T-cell (primary cell): ENCODE data around the gene C15orf61. TPM values are rescaled to one million over a fixed set of nuclear protein-coding genes. Genes with fewer than 3 reads are reported as not detected.

Experiments
- ATAC-seq, 4 experiments: fragments of 200-7000 bp in 3 of 4; fragments of 150-1000 bp in 1 of 4; cut with Tn5 transposase; replicated peaks in 1 of 4; 1 replicate in 3 of 4; 2 replicates in 1 of 4; pipeline ENCODE4 v1.10.0; 2021; ENCODE audit warnings: moderate library complexity in 3 of 4, mild to moderate bottlenecking in 2 of 4, moderate number of reproducible peaks in 1 of 4
- CTCF ChIA-PET, 2 donors: fragments of 300-600 bp; sonication (Branson Sonifier 250); formaldehyde crosslinking; loops; one replicate each; lab custom pipeline; 2022; ENCODE audit warnings: antibody characterized with exemption in 2 of 2; lab: Charles Lee
- POLR2A ChIA-PET, 2 donors: fragments of 300-600 bp; sonication (Branson Sonifier 250); formaldehyde crosslinking; loops; one replicate each; lab custom pipeline; 2022; ENCODE audit warnings: antibody characterized with exemption in 2 of 2; lab: Charles Lee
- DNase-seq, 35 experiments: peaks; one replicate each; pipeline versions ENCODE4 v3.0.0 to v3.0.0-alpha.2; 2013 to 2023
- H3K27ac ChIP-seq: one replicate; pipeline ENCODE4 v1.5.1; 2013; ENCODE audit warnings: low read length
- H3K27me3 ChIP-seq, 2 experiments: replicated peaks in 1 of 2; 1 replicate in 1 of 2; 2 replicates in 1 of 2; pipeline versions ENCODE4 v1.6.1 to v1.7.0; 2013; ENCODE audit warnings: low read length in 1 of 2, mixed read lengths in 1 of 2; ENCODE audit not compliant: control insufficient read depth in 2 of 2, insufficient read depth in 2 of 2; ENCODE audit errors: extremely low read depth in 1 of 2
- H3K36me3 ChIP-seq, 2 donors: 1 replicate in 1 of 2; 2 replicates in 1 of 2; pipeline versions ENCODE4 v1.6.1 to v1.7.0; 2013; ENCODE audit warnings: low read length in 1 of 2; ENCODE audit not compliant: control insufficient read depth in 2 of 2, insufficient read depth in 1 of 2; ENCODE audit errors: extremely low read depth in 1 of 2
- H3K4me1 ChIP-seq, 2 experiments: 1 replicate in 1 of 2; 2 replicates in 1 of 2; pipeline versions ENCODE4 v1.6.1 to v1.7.0; 2013; ENCODE audit warnings: low read length in 2 of 2, mixed read lengths in 1 of 2; ENCODE audit not compliant: insufficient read depth in 2 of 2, control insufficient read depth in 1 of 2; ENCODE audit errors: extremely low read depth in 1 of 2
- H3K4me3 ChIP-seq, 2 donors: 1 replicate in 1 of 2; 2 replicates in 1 of 2; pipeline versions ENCODE4 v1.5.1 to v1.7.0; 2013; ENCODE audit warnings: mild to moderate bottlenecking in 2 of 2, low read length in 1 of 2, moderate library complexity in 1 of 2; ENCODE audit not compliant: control insufficient read depth in 1 of 2; ENCODE audit errors: extremely low read depth in 1 of 2
- H3K9me3 ChIP-seq: 2 replicates; pipeline ENCODE4 v1.7.0; 2013
- H3K27ac Mint-ChIP-seq, 2 donors: one replicate each; pipeline ENCODE4 v1.8.0; 2020 to 2021; ENCODE audit warnings: mild to moderate bottlenecking in 2 of 2, mixed read lengths in 2 of 2
- H3K27me3 Mint-ChIP-seq, 2 donors: one replicate each; pipeline ENCODE4 v1.8.0; 2021 to 2022; ENCODE audit warnings: mixed read lengths in 2 of 2
- H3K36me3 Mint-ChIP-seq: one replicate; pipeline ENCODE4 v1.8.0; 2021; ENCODE audit warnings: mixed read lengths
- H3K4me1 Mint-ChIP-seq, 3 donors: one replicate each; pipeline ENCODE4 v1.8.0; 2020 to 2022; ENCODE audit warnings: mixed read lengths in 3 of 3, mild to moderate bottlenecking in 1 of 3
- H3K4me3 Mint-ChIP-seq, 3 donors: one replicate each; pipeline ENCODE4 v1.8.0; 2020 to 2022; ENCODE audit warnings: mild to moderate bottlenecking in 3 of 3, mixed read lengths in 3 of 3, moderate library complexity in 3 of 3
- H3K9me3 Mint-ChIP-seq, 3 donors: one replicate each; pipeline ENCODE4 v1.8.0; 2020 to 2022; ENCODE audit warnings: mixed read lengths in 3 of 3
- WGBS: methylation state at CpG from one replicate; pipeline ENCODE4 v1.1.5; 2013; ENCODE audit warnings: missing lambda C conversion rate; ENCODE audit not compliant: insufficient coverage; 5-methylcytosine and 5-hydroxymethylcytosine counted together
- total RNA-seq, 35 experiments: library from RNA in 6 of 35; stranded (reverse) in 6 of 35; fragments of 120-200 nt in 1 of 35; gene quantifications; one replicate each; pipeline versions ENCODE4 v1.2.1 to v1.2.4 and lab custom pipeline; 2013 to 2026

Gene C15orf61
- total RNA-seq, 5 donors from 2014 or later (not counting 1 experiment from before 2014, with no cell fraction given): 8.2 to 9.3 (median 8.9) TPM

- Histone ChIP-seq H3K9me3 (no peaks in the 10 kb centered on the region), H3K4me1 (no peaks in the 10 kb centered on the region), H3K27ac (no peak overlapping the region), H3K4me3 (no peak overlapping the region), H3K27me3 (no peaks in the 10 kb centered on the region), H3K36me3 (peaks cover 10 to 22% of the 10 kb centered on the region in 2 donors)
- POLR2A ChIA-PET: no interaction called here
- 100% methylated on average over 1 of the region's 4 CpGs for WGBS
- Mint-ChIP-seq H3K4me1 (peaks cover 6 to 19% (median 14%) of the 10 kb centered on the region in 3 donors), H3K27ac (no peak overlapping the region), H3K9me3 (peaks cover 0 to 6% (median 5%) of the 10 kb centered on the region in 3 donors), H3K4me3 (no peak overlapping the region), H3K27me3 (no peaks in the 10 kb centered on the region), H3K36me3 (peaks cover 57% of the 10 kb centered on the region)
- ATAC-seq: no peak
- no peak for DNase-seq
- CTCF ChIA-PET: no interaction called here
These were observed 33.6 kb downstream of the C15orf61 start for GRCh38 chr15:67554580-67554979.

GRCh38 chr15:67556976-67557570 is 36.1 kb downstream of the C15orf61 start:
- Histone ChIP-seq H3K4me3 (no peak overlapping the region), H3K27ac (no peak overlapping the region), H3K9me3 (no peaks in the 10 kb centered on the region), H3K4me1 (no peaks in the 10 kb centered on the region), H3K27me3 (no peaks in the 10 kb centered on the region), H3K36me3 (peaks cover 10 to 19% of the 10 kb centered on the region in 2 donors)
- Mint-ChIP-seq H3K36me3 (peaks cover 57% of the 10 kb centered on the region), H3K4me1 (peaks cover 6 to 26% (median 20%) of the 10 kb centered on the region in 3 donors), H3K27me3 (no peaks in the 10 kb centered on the region), H3K9me3 (peaks cover 0 to 6% (median 5%) of the 10 kb centered on the region in 3 donors), H3K27ac (no peak overlapping the region), H3K4me3 (no peak overlapping the region)
- CTCF ChIA-PET: no interaction called here
- POLR2A ChIA-PET: interaction anchor here in 1 of 2 donors (0.6 kb wide), 1 partner anchor 226 kb away, joined by 3 read pairs; no protein-coding TSS in a partner anchor
- no peak for ATAC-seq
- DNase-seq: no peak
- WGBS: no CpG with 5 or more reads among the region's 3 CpGs

GRCh38 chr15:67558502-67558901 is 37.6 kb downstream of the C15orf61 start:
- Histone ChIP-seq H3K27ac (no peak overlapping the region), H3K4me1 (no peaks in the 10 kb centered on the region), H3K4me3 (no peak overlapping the region), H3K36me3 (peaks cover 10 to 16% of the 10 kb centered on the region in 2 donors), H3K9me3 (no peaks in the 10 kb centered on the region), H3K27me3 (no peaks in the 10 kb centered on the region)
- H3K36me3 Mint-ChIP-seq: peaks cover 57% of the 10 kb centered on the region
- H3K9me3 Mint-ChIP-seq: peaks cover 0 to 6% (median 5%) of the 10 kb centered on the region in 3 donors
- ChIA-PET POLR2A (interaction anchor here in 1 of 2 donors (0.6 kb wide), 1 partner anchor 32 kb away, joined by 3 read pairs; no protein-coding TSS in a partner anchor), CTCF (no interaction called here)
- 100% methylated on average over 4 of the region's 4 CpGs for WGBS
- no peak overlapping the region for H3K27ac Mint-ChIP-seq
- H3K4me1 Mint-ChIP-seq: peaks cover 12 to 28% (median 24%) of the 10 kb centered on the region in 3 donors
- DNase-seq (no peak), ATAC-seq (no peak)
- no peaks in the 10 kb centered on the region for H3K27me3 Mint-ChIP-seq
- H3K4me3 Mint-ChIP-seq: no peak overlapping the region

- WGBS: 100% methylated on average over 1 of the region's 1 CpG
These were observed 38.2 kb downstream of the C15orf61 start for GRCh38 chr15:67559158-67559557.

GRCh38 chr15:67559576-67559975 is 38.6 kb downstream of the C15orf61 start:
- peaks cover 0 to 6% (median 5%) of the 10 kb centered on the region in 3 donors for H3K9me3 Mint-ChIP-seq
- Histone ChIP-seq H3K4me1 (no peaks in the 10 kb centered on the region), H3K27ac (no peak overlapping the region), H3K36me3 (peaks cover 8 to 16% of the 10 kb centered on the region in 2 donors), H3K27me3 (no peaks in the 10 kb centered on the region), H3K9me3 (no peaks in the 10 kb centered on the region), H3K4me3 (no peak overlapping the region)
- H3K27ac Mint-ChIP-seq: no peak overlapping the region
- peaks cover 64% of the 10 kb centered on the region for H3K36me3 Mint-ChIP-seq
- DNase-seq: no peak
- peaks cover 23 to 38% (median 35%) of the 10 kb centered on the region in 3 donors for H3K4me1 Mint-ChIP-seq
- ChIA-PET CTCF (interaction anchor here in 1 of 2 donors (1.4 kb wide), 1 partner anchor 276 kb away, joined by 3 read pairs; no protein-coding TSS in a partner anchor), POLR2A (interaction anchor here in 1 of 2 donors (0.6 kb wide), 1 partner anchor 476 kb away, joined by 3 read pairs; no protein-coding TSS in a partner anchor)
- H3K4me3 Mint-ChIP-seq: no peak overlapping the region
- no peak for ATAC-seq
- no peaks in the 10 kb centered on the region for H3K27me3 Mint-ChIP-seq
- WGBS: no CpG with 5 or more reads among the region's 2 CpGs

More at GRCh38 chr15:67559158-67559557, 38.2 kb downstream of the C15orf61 start:
- POLR2A ChIA-PET: interaction anchor here in 1 of 2 donors (0.6 kb wide), 1 partner anchor 33 kb away, joined by 3 read pairs; no protein-coding TSS in a partner anchor
- no peak overlapping the region for H3K4me3 ChIP-seq
- H3K9me3 Mint-ChIP-seq: peaks cover 0 to 6% (median 5%) of the 10 kb centered on the region in 3 donors
- H3K4me3 Mint-ChIP-seq: no peak overlapping the region
- no peaks in the 10 kb centered on the region for H3K27me3 ChIP-seq
- ATAC-seq (no peak), DNase-seq (no peak)
- H3K4me1 Mint-ChIP-seq: peaks cover 19 to 34% (median 31%) of the 10 kb centered on the region in 3 donors
- CTCF ChIA-PET: interaction anchor here in 1 of 2 donors (1.4 kb wide), 1 partner anchor 277 kb away, joined by 3 read pairs; no protein-coding TSS in a partner anchor
- H3K36me3 ChIP-seq: peaks cover 10 to 16% of the 10 kb centered on the region in 2 donors
- no peak overlapping the region for H3K27ac ChIP-seq
- no peaks in the 10 kb centered on the region for H3K9me3 ChIP-seq
- H3K27me3 Mint-ChIP-seq: no peaks in the 10 kb centered on the region
- H3K36me3 Mint-ChIP-seq: peaks cover 63% of the 10 kb centered on the region
- no peaks in the 10 kb centered on the region for H3K4me1 ChIP-seq
- H3K27ac Mint-ChIP-seq: no peak overlapping the region

- peaks cover 0 to 6% (median 5%) of the 10 kb centered on the region in 3 donors for H3K9me3 Mint-ChIP-seq
- CTCF ChIA-PET: interaction anchor here in 1 of 2 donors (0.5 to 1.4 kb wide), 2 partner anchors 276 to 1269 kb away, joined by 3 read pairs; no protein-coding TSS in a partner anchor
- Histone ChIP-seq H3K4me1 (no peaks in the 10 kb centered on the region), H3K27me3 (no peaks in the 10 kb centered on the region), H3K36me3 (peaks cover 4 to 16% of the 10 kb centered on the region in 2 donors), H3K9me3 (no peaks in the 10 kb centered on the region), H3K27ac (no peak overlapping the region), H3K4me3 (no peak overlapping the region)
- no peak for DNase-seq
- H3K36me3 Mint-ChIP-seq: peaks cover 64% of the 10 kb centered on the region
- ATAC-seq: no peak
- no peak overlapping the region for H3K27ac Mint-ChIP-seq
- WGBS: no CpG with 5 or more reads among the region's 1 CpG
- no peaks in the 10 kb centered on the region for H3K27me3 Mint-ChIP-seq
- POLR2A ChIA-PET: interaction anchor here in 1 of 2 donors (0.6 kb wide), 1 partner anchor 477 kb away, joined by 3 read pairs; no protein-coding TSS in a partner anchor
- no peak overlapping the region for H3K4me3 Mint-ChIP-seq
- H3K4me1 Mint-ChIP-seq: peaks cover 22 to 42% (median 36%) of the 10 kb centered on the region in 3 donors
These were observed 39.4 kb downstream of the C15orf61 start for GRCh38 chr15:67560320-67560719.
